ENCODE results near the gene EMX1.

The EMX1 gene

GRCh38 chr2:72923833-72924352 is 6.6 kb downstream of the EMX1 start:
- no peak for TF ChIP-seq HOXC10 (CRISPR knock-in tag; IDR thresholded peaks at IDR 0.05)
- CTCF ChIA-PET: interaction anchor here (1.8 kb wide), 1 partner anchor 31 kb away, joined by 10 read pairs; no protein-coding TSS in a partner anchor
- Histone ChIP-seq H3K9me3 (ENCODE audit: control insufficient read depth, insufficient read depth, low read depth, low read length) (no peaks in the 10 kb centered on the region), H3K4me1 (ENCODE audit: control insufficient read depth, insufficient read depth, low read length) (no peaks in the 10 kb centered on the region), H3K27ac (ENCODE audit: extremely low read depth, low read depth, low read length) (no peak overlapping the region), H3K36me3 (ENCODE audit: control insufficient read depth in 2 of 2, insufficient read depth in 1 of 2, low read length in 2 of 2) (no peaks in the 10 kb centered on the region), H3K4me3 (ENCODE audit: low read depth, low read length) (no peak overlapping the region)
- POLR2A ChIA-PET: no interaction called here

- ChIA-PET POLR2A (no interaction called here), CTCF (interaction anchor here (0.7 to 3.8 kb wide), 2 partner anchors 31 to 150 kb away, joined by 3 to 17 read pairs; no protein-coding TSS in a partner anchor)
- Histone ChIP-seq H3K4me1 (ENCODE audit: control insufficient read depth, insufficient read depth, low read length) (no peaks in the 10 kb centered on the region), H3K36me3 (ENCODE audit: control insufficient read depth in 2 of 2, insufficient read depth in 1 of 2, low read length in 2 of 2) (no peaks in the 10 kb centered on the region), H3K9me3 (ENCODE audit: control insufficient read depth, insufficient read depth, low read depth, low read length) (no peaks in the 10 kb centered on the region), H3K27ac (ENCODE audit: extremely low read depth, low read depth, low read length) (no peak overlapping the region), H3K4me3 (ENCODE audit: low read depth, low read length) (no peak overlapping the region)
- no peak for TF ChIP-seq ZNF18 (tag by site-specific recombination; IDR thresholded peaks at IDR 0.05)
- no peak for TF ChIP-seq ZNF423 (tag by site-specific recombination; IDR thresholded peaks at IDR 0.05)
- no peak for TF ChIP-seq ZNF140 (tag by site-specific recombination; IDR thresholded peaks at IDR 0.05)
- TF ChIP-seq ZNF830 (tag by site-specific recombination; IDR thresholded peaks at IDR 0.05; ENCODE audit: low read depth): no peak
- no peak for TF ChIP-seq ZNF580 (tag by site-specific recombination; IDR thresholded peaks at IDR 0.05)
- TF ChIP-seq KLF1 (tag by site-specific recombination; IDR thresholded peaks at IDR 0.05): no peak
- TF ChIP-seq ZNF624 (tag by site-specific recombination; IDR thresholded peaks at IDR 0.05): no peak
- TF ChIP-seq ZNF16 (tag by site-specific recombination; IDR thresholded peaks at IDR 0.05; ENCODE audit: low read depth): no peak
- no peak for TF ChIP-seq ZNF654 (tag by site-specific recombination; IDR thresholded peaks at IDR 0.05; ENCODE audit: low read depth)
- TF ChIP-seq ZNF37A (tag by site-specific recombination; IDR thresholded peaks at IDR 0.05): no peak
- TF ChIP-seq ZNF354C (tag by site-specific recombination; IDR thresholded peaks at IDR 0.05; ENCODE audit: borderline replicate concordance, low read depth): no peak
- no peak for TF ChIP-seq ZNF629 (tag by site-specific recombination; IDR thresholded peaks at IDR 0.05)
- no peak for TF ChIP-seq ZNF239 (tag by site-specific recombination; IDR thresholded peaks at IDR 0.05)
- TF ChIP-seq, protein P1, sequence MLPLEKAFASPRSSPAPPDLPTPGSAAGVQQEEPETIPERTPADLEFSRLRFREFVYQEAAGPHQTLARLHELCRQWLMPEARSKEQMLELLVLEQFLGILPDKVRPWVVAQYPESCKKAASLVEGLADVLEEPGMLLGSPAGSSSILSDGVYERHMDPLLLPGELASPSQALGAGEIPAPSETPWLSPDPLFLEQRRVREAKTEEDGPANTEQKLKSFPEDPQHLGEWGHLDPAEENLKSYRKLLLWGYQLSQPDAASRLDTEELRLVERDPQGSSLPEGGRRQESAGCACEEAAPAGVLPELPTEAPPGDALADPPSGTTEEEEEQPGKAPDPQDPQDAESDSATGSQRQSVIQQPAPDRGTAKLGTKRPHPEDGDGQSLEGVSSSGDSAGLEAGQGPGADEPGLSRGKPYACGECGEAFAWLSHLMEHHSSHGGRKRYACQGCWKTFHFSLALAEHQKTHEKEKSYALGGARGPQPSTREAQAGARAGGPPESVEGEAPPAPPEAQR (tag by site-specific recombination; IDR thresholded peaks at IDR 0.05): no peak
- no peak for TF ChIP-seq ZNF394 (tag by site-specific recombination; IDR thresholded peaks at IDR 0.05; ENCODE audit: borderline replicate concordance)
These were observed 7.3 kb downstream of the EMX1 start for GRCh38 chr2:72924353-72925240.

DNA sequence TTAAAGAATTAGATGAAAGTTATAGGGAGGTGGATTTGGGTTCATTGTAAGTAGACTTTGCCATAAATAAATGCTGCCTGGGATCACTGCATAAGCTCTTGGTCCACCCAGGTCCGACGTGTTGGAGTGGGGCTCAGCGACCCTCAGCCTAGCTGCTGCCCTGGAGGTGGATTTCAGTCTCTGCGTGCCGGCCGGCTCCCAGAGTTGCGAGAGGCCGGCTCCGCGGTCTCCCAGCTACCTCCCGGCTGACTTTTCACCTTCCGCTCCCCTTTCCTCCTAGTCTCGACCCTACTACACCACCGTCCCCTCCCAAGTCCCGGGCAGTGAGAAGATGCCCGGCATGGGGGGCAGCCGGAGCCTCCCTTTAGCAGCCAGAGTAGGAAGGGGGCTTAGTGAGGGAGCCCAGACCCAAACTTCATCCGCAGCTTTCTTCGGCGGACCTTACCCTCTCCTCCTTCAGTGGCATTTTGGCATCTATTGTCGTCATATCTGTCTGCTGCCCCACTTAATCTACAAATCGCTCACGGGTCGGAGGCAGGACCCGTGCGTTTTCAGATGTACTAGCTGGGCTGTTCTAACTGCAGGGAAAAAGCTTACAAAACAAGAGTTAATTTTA is 8.1 kb downstream of the EMX1 start:
- ChIA-PET POLR2A (no interaction called here), CTCF (interaction anchor here (0.6 to 3.8 kb wide), 7 partner anchors 10 to 1023 kb away, joined by 3 to 17 read pairs (median 4); no protein-coding TSS in a partner anchor)
- no peaks in the 10 kb centered on the region for H3K4me1 ChIP-seq (ENCODE audit: control insufficient read depth, insufficient read depth, low read length)
- H3K4me3 ChIP-seq (ENCODE audit: low read depth, low read length): no peak overlapping the region
- no peaks in the 10 kb centered on the region for H3K36me3 ChIP-seq (ENCODE audit: control insufficient read depth in 2 of 2, insufficient read depth in 1 of 2, low read length in 2 of 2)
- no peaks in the 10 kb centered on the region for H3K9me3 ChIP-seq (ENCODE audit: control insufficient read depth, insufficient read depth, low read depth, low read length)
- H3K27ac ChIP-seq (ENCODE audit: extremely low read depth, low read depth, low read length): no peak overlapping the region
- no peak for TF ChIP-seq YY1 (tag by site-specific recombination; IDR thresholded peaks at IDR 0.05)
- TF ChIP-seq ZNF121 (tag by site-specific recombination; IDR thresholded peaks at IDR 0.05): no peak
- TF ChIP-seq GLIS1 (tag by site-specific recombination; IDR thresholded peaks at IDR 0.05): no peak
- no peak for TF ChIP-seq ZNF214 (tag by site-specific recombination; IDR thresholded peaks at IDR 0.05; ENCODE audit: borderline replicate concordance)
- TF ChIP-seq ZBTB21 (tag by site-specific recombination; IDR thresholded peaks at IDR 0.05): no peak
- TF ChIP-seq ZNF146 (tag by site-specific recombination; IDR thresholded peaks at IDR 0.05): no peak
- TF ChIP-seq ZNF610 (tag by site-specific recombination; IDR thresholded peaks at IDR 0.05; ENCODE audit: borderline replicate concordance): no peak
- TF ChIP-seq ZNF140 (tag by site-specific recombination; IDR thresholded peaks at IDR 0.05): no peak
- no peak for TF ChIP-seq EGR2 (tag by site-specific recombination; IDR thresholded peaks at IDR 0.05; ENCODE audit: low read depth)
- no peak for TF ChIP-seq ZNF776 (tag by site-specific recombination; IDR thresholded peaks at IDR 0.05; ENCODE audit: borderline replicate concordance)

Data from HEK293 (cell line).